ENCODE results near the gene PKD1. TPM values are rescaled to one million over a fixed set of nuclear protein-coding genes. Genes with fewer than 3 reads are reported as not detected.
"Not testable (repeated sequence)": the region's sequence is repeated elsewhere in the genome, so short reads cannot be mapped to it uniquely, and the experiment has no call there.

The PKD1 gene
- 10 to 100 TPM in 1 of 6 donors, 1 to 10 TPM in 5; 2.8 to 10.4 (median 4.0) TPM for polyA plus RNA-seq (ENCODE audit: low read depth in 6 of 6)

DNA sequence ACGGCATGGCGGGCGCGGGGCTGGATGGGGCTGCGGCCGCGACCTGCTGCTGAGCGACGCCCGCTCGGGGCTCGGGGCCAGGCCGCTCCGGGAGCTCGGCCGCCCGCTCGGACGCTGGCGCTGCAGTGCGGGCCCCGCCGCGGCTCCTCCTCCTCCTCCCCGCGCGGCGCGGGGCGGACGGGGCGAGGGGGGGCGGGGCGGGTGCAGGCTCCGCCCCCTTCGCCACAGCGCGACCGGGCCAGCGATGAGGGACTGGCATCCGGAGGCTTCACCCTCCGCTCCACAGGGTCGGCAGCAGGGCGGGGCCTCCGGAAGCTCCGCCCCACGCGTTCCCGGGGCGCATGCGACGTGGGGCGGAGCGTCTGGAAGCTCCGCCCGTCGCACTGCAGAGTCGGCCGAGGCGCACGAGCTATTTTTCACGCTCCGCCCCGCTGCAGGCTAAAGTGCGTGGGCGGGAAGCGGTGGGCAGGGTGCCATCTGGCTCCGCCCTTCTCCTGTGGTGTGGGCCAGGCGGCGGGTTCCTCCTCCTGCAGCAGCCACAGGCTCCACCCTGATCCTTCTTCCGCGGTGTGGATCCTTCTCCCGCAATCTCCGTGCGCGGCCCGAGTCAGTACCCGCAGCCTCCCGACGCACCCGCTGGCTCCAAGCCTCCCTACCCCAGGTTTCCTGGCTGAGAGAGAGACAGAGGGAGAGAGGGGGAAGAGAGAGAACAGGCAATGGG lies at the start of gene PKD1:
Gene PKD1 (minus strand): TSS at position 129 of the 721 bp plus-strand sequence. CDS start 209 bp downstream, outside the sequence.
- DNase-seq: peak; percentile 100
- H3K9me3 Mint-ChIP-seq, H3K36me3 Mint-ChIP-seq, H3K27me3 Mint-ChIP-seq: not testable (repeated sequence)
- peaks cover 11 to 16% (median 13%) of the 10 kb centered on the region in 3 donors for H3K4me1 Mint-ChIP-seq
- peak within 1 kb of the TSS; percentile 91 to 98 (median 96) for H3K27ac Mint-ChIP-seq
- peak within 1 kb of the TSS; percentile 84 to 98 (median 96) for H3K4me3 Mint-ChIP-seq
- ATAC-seq (ENCODE audit: low read depth in 2 of 2): peak; percentile 72 to 75

DNA sequence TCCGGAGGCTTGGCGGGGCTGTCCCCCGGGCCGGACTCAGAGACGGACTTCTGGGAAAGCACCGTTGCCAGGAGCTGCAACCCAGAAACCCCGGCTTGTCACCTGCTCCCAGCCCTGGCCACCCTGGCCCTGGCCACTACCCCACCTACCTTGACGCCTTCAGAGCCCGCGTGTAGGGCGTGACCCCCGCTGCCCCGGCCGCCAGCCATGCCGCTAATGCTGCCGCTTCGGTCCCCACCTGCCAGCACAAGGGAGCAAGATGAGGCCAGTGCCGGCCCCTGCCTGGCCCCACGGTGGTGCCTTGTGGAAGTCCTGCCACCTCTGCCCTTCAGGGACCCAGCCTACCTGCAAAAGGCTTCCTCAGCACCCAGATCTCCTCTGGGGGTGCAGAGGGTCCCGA lies 49.3 kb upstream of the PKD1 start:
- Mint-ChIP-seq H3K4me1 (no peaks in the 10 kb centered on the region), H3K9me3 (no peaks in the 10 kb centered on the region), H3K4me3 (no peak overlapping the region), H3K27me3 (no peaks in the 10 kb centered on the region), H3K36me3 (no peaks in the 10 kb centered on the region), H3K27ac (no peak overlapping the region)
- no peak for ATAC-seq (ENCODE audit: low read depth in 2 of 2)
- no peak for DNase-seq

- ATAC-seq (ENCODE audit: low read depth in 2 of 2): no peak
Measured at GRCh38 chr16:2184346-2184745, 48.6 kb upstream of the PKD1 start.

DNA sequence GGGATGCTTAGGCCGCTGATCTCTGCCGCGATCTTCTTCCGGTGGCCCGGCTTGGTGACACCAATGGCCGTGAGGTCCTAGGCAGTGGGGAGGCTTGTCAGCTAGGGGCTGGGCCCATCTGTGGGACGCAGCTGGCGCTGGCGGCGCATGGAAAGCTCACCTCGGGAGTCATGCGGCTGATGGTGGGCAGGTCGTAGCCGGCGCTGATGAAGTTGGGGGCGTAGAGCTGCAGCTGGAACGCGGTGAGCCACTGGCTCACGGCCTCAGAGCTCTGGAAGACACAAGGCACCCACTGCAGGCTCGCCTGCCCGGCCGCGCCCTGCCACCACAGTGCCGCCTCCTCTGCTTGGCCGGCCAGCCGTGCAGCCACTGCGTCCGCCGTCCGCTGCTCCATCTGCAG lies 48.0 kb upstream of the PKD1 start:
- Mint-ChIP-seq H3K36me3 (no peaks in the 10 kb centered on the region), H3K4me1 (no peaks in the 10 kb centered on the region), H3K9me3 (no peaks in the 10 kb centered on the region), H3K4me3 (no peak overlapping the region), H3K27me3 (no peaks in the 10 kb centered on the region), H3K27ac (no peak overlapping the region)
- no peak for DNase-seq
- ATAC-seq (ENCODE audit: low read depth in 2 of 2): no peak

More at GRCh38 chr16:2184346-2184745, 48.6 kb upstream of the PKD1 start:
- H3K4me1 Mint-ChIP-seq: no peaks in the 10 kb centered on the region
- no peak overlapping the region for H3K27ac Mint-ChIP-seq
- H3K36me3 Mint-ChIP-seq: no peaks in the 10 kb centered on the region
- no peaks in the 10 kb centered on the region for H3K9me3 Mint-ChIP-seq
- H3K27me3 Mint-ChIP-seq: no peaks in the 10 kb centered on the region
- H3K4me3 Mint-ChIP-seq: no peak overlapping the region
- no peak for DNase-seq

- H3K4me1 Mint-ChIP-seq: no peaks in the 10 kb centered on the region
- no peak overlapping the region for H3K4me3 Mint-ChIP-seq
- DNase-seq: no peak
- no peaks in the 10 kb centered on the region for H3K9me3 Mint-ChIP-seq
- H3K36me3 Mint-ChIP-seq: no peaks in the 10 kb centered on the region
- H3K27ac Mint-ChIP-seq: peak overlapping the region in 1 of 6 donors; percentile 74
- H3K27me3 Mint-ChIP-seq: no peaks in the 10 kb centered on the region
- ATAC-seq (ENCODE audit: low read depth in 2 of 2): no peak
Measured at GRCh38 chr16:2181952-2182351, 46.3 kb upstream of the PKD1 start.

- H3K27ac Mint-ChIP-seq: no peak overlapping the region
- H3K36me3 Mint-ChIP-seq: no peaks in the 10 kb centered on the region
- no peak for ATAC-seq (ENCODE audit: low read depth in 2 of 2)
- no peaks in the 10 kb centered on the region for H3K4me1 Mint-ChIP-seq
- peak overlapping the region in 1 of 8 donors; percentile 40 for H3K4me3 Mint-ChIP-seq
- DNase-seq: no peak
- H3K9me3 Mint-ChIP-seq: no peaks in the 10 kb centered on the region
- H3K27me3 Mint-ChIP-seq: no peaks in the 10 kb centered on the region
Measured at GRCh38 chr16:2180962-2181923, 45.5 kb upstream of the PKD1 start.

GRCh38 chr16:2180461-2180860 lies 44.8 kb upstream of the PKD1 start:
- Mint-ChIP-seq H3K27ac (no peak overlapping the region), H3K9me3 (no peaks in the 10 kb centered on the region), H3K27me3 (no peaks in the 10 kb centered on the region), H3K36me3 (no peaks in the 10 kb centered on the region), H3K4me1 (no peaks in the 10 kb centered on the region), H3K4me3 (no peak overlapping the region)
- ATAC-seq (ENCODE audit: low read depth in 2 of 2) (no peak), DNase-seq (no peak)

GRCh38 chr16:2179576-2179975 lies 43.9 kb upstream of the PKD1 start:
- DNase-seq (no peak), ATAC-seq (ENCODE audit: low read depth in 2 of 2) (no peak)
- Mint-ChIP-seq H3K36me3 (no peaks in the 10 kb centered on the region), H3K4me3 (no peak overlapping the region), H3K27ac (no peak overlapping the region), H3K4me1 (no peaks in the 10 kb centered on the region), H3K9me3 (no peaks in the 10 kb centered on the region), H3K27me3 (no peaks in the 10 kb centered on the region)

DNA sequence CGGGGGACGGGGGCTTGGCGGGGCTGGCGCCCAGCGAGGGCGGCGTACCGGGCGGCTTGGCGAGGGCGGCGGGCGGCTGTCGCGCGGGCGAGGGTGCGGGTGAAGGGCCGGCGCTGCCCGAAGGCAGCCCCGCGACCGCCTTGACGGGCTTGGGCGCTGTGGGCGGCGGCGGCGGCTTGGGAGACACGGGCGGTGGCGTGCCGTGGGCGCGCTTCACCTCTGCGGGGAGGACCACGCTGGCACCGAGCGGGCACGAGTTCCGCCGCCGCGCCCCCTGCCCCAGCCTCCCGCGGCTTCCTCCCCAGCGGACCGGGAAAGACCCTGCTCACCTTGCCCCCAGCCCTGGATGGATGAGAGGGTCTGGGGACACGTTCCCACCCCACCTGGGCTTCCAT lies 43.4 kb upstream of the PKD1 start:
- ATAC-seq (ENCODE audit: low read depth in 2 of 2) (no peak), DNase-seq (no peak)
- Mint-ChIP-seq H3K4me1 (no peaks in the 10 kb centered on the region), H3K27ac (no peak overlapping the region), H3K27me3 (no peaks in the 10 kb centered on the region), H3K36me3 (peaks cover 0 to 2% of the 10 kb centered on the region in 2 donors), H3K9me3 (no peaks in the 10 kb centered on the region), H3K4me3 (no peak overlapping the region)

GRCh38 chr16:2178321-2179106 lies 42.8 kb upstream of the PKD1 start:
- Mint-ChIP-seq H3K4me3 (no peak overlapping the region), H3K36me3 (peaks cover 0 to 7% of the 10 kb centered on the region in 2 donors), H3K9me3 (no peaks in the 10 kb centered on the region), H3K27ac (no peak overlapping the region), H3K27me3 (no peaks in the 10 kb centered on the region), H3K4me1 (no peaks in the 10 kb centered on the region)
- DNase-seq (no peak), ATAC-seq (ENCODE audit: low read depth in 2 of 2) (peak; percentile 58 to 60)

DNA sequence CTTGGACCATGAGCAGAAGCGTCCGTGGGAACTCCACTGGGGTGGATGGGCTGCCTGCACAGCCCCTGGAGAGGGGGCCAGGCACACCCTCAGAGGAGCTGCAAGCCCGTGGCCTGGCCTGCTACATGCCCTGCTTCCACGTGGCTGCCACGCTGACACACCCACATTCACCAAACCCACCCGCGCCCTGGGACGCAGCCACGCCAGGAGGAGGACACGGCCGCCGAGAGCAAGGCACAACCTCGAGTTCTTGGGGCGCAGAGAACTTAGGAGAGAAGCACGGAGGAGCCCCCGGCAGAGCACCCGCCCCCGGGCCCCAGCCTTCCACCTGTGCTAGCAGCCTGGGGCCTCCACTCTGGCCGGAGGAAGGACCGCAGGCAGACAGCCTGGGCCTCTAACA lies 41.9 kb upstream of the PKD1 start:
- ATAC-seq (ENCODE audit: low read depth in 2 of 2): no peak
- Mint-ChIP-seq H3K36me3 (peaks cover 0 to 7% of the 10 kb centered on the region in 2 donors), H3K4me3 (no peak overlapping the region)

DNA sequence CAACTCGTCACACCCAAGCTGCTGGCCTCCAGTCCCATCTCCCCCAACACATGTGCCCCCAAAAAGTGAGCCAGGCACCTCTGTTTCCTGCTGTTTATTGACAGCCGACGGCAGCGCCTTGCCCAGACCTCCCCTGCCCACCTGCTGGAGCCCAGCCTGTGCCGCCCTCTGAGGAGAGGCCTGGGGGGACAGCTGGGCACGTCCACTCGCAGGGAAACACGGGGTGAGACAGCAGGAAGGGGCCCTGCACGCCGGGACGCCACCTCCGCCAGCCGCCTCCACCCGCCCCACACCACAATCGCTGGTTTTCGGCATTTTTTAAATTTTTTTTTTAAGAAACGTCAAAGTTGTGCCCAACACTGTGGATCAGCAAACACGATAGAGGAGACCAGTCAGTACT lies 41.4 kb upstream of the PKD1 start:
- Mint-ChIP-seq H3K27ac (no peak overlapping the region), H3K4me3 (no peak overlapping the region), H3K9me3 (no peaks in the 10 kb centered on the region), H3K36me3 (peaks cover 0 to 7% of the 10 kb centered on the region in 2 donors), H3K4me1 (no peaks in the 10 kb centered on the region), H3K27me3 (no peaks in the 10 kb centered on the region)
- ATAC-seq (ENCODE audit: low read depth in 2 of 2) (no peak), DNase-seq (no peak)

More for the DNA sequence above, 41.9 kb upstream of the PKD1 start:
- no peak for DNase-seq
- no peak overlapping the region for H3K27ac Mint-ChIP-seq
- H3K27me3 Mint-ChIP-seq: no peaks in the 10 kb centered on the region
- no peaks in the 10 kb centered on the region for H3K4me1 Mint-ChIP-seq
- H3K9me3 Mint-ChIP-seq: no peaks in the 10 kb centered on the region

DNA sequence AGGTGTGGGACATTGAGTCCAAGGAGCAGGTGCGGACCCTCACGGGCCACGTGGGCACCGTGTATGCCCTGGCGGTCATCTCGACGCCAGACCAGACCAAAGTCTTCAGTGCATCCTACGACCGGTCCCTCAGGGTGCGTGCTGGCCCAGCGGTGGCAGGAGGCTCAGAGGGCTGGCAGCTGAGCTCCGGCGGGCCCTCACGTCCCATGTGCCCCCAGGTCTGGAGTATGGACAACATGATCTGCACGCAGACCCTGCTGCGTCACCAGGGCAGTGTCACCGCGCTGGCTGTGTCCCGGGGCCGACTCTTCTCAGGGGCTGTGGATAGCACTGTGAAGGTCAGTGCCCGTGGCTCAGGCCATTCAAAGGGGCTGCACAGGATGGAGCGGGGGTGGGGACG lies 40.3 kb upstream of the PKD1 start:
- ATAC-seq (ENCODE audit: low read depth in 2 of 2): no peak

More for the DNA sequence above, 40.3 kb upstream of the PKD1 start:
- Mint-ChIP-seq H3K36me3 (peaks cover 0 to 7% of the 10 kb centered on the region in 2 donors), H3K4me1 (no peaks in the 10 kb centered on the region), H3K27ac (no peak overlapping the region), H3K27me3 (no peaks in the 10 kb centered on the region), H3K4me3 (peak overlapping the region in 1 of 8 donors; percentile 29), H3K9me3 (no peaks in the 10 kb centered on the region)
- no peak for DNase-seq
